Ovary (tissue), 9 donors: ENCODE results near the gene IL10. TPM values are rescaled to one million over a fixed set of nuclear protein-coding genes. Genes with fewer than 3 reads are reported as not detected.

Experiments used
- DNase-seq, 5 donors: peaks; one replicate each; pipeline ENCODE4 v3.0.0-alpha.2; 2019 to 2020
- H3K27ac ChIP-seq, 2 donors: fragments of 200-600 bp; one replicate each; pipeline versions ENCODE4 v1.5.1 to v1.8.0; 2019 to 2022
- H3K27me3 ChIP-seq: fragments of 200-600 bp; one replicate; pipeline ENCODE4 v1.8.0; 2022
- H3K36me3 ChIP-seq: fragments of 200-600 bp; sonication (generic); one replicate; pipeline ENCODE4 v1.5.1; 2019
- H3K4me1 ChIP-seq: one replicate; pipeline ENCODE4 v1.8.1; 2013; ENCODE audit warnings: mild to moderate bottlenecking, moderate library complexity; ENCODE audit not compliant: insufficient read depth
- H3K4me3 ChIP-seq: fragments of 200-600 bp; sonication (generic); one replicate; pipeline ENCODE4 v1.5.1; 2017
- H3K9me3 ChIP-seq, 2 donors: fragments of 200-600 bp in 1 of 2; sonication (generic) in 1 of 2; one replicate each; pipeline versions ENCODE4 v1.5.1 to v1.8.1; 2013 to 2019; ENCODE audit warnings: mild to moderate bottlenecking in 1 of 2, moderate library complexity in 1 of 2
- EP300 ChIP-seq: sonication (generic); formaldehyde crosslinking; IDR thresholded peaks from one replicate; pipeline ENCODE4 v1.6.1; 2017; ENCODE audit warnings: antibody characterized with exemption
- POLR2A ChIP-seq: fragments of 450-650 bp; IDR thresholded peaks from one replicate; pipeline ENCODE4 v1.6.1; 2017; ENCODE audit warnings: antibody characterized with exemption, mild to moderate bottlenecking, moderate library complexity
- WGBS, 3 donors: extraction: QIAGEN DNeasy Blood & Tissue Kit in 1 of 3; methylation state at CpG; one replicate each; pipeline versions ENCODE4 v1.1.5 to v1.1.7; 2013 to 2017; 5-methylcytosine and 5-hydroxymethylcytosine counted together
- intact Hi-C, 4 donors: fragments of 100-400 bp; cut with DNase I; formaldehyde crosslinking; loops; one replicate each; pipeline versions ENCODE4 v1.11.0 to v1.15.1; 2022 to 2023
- polyA plus RNA-seq, 2 donors: library from polyadenylated mRNA; stranded (reverse); fragments of 200-250 nt in 1 of 2; fragments of 350-450 nt in 1 of 2; fragmentation: Illumina TruSeq in 1 of 2; extraction: RNeasy Lipid Tissue Mini Kit (QIAGEN cat#74804) in 1 of 2; gene quantifications; one replicate each; pipeline ENCODE4 v1.2.3, GENCODE V29; 2013 to 2014
- total RNA-seq, 7 donors: library from RNA; depleted of rRNA in 2 of 7; stranded (reverse); fragments of >200 nt in 2 of 7; fragmentation: NEBNext Ultra II Directional in 3 of 7; extraction: Animal tissue kit (Norgen Biotek cat#: 25700) in 3 of 7; gene quantifications; one replicate each; pipeline versions ENCODE4 v1.1.0 to v1.2.4, GENCODE V29; 2016 to 2023
- TF ChIP-seq, protein P1 (sequence below), 3 donors: fragments of 450-650 bp in 2 of 3; fragments of 200-600 bp in 1 of 3; IDR thresholded peaks; one replicate each; pipeline versions ENCODE4 v1.5.1 to v1.8.0; 2016 to 2022; ENCODE audit warnings: antibody characterized with exemption in 3 of 3, mild to moderate bottlenecking in 1 of 3
- donor health status: DM: no; HTN: no; CAD: no; lungs with moderate emphysema.
- donor health status: DM: no; HTN: no; CAD: no.
- donor health status: Bipolar disorder and iron deficiency.
- donor health status: DM: yes; HTN: yes; CAD: no.
- donor health status: DM: no; HTN: no; CAD: no.
- donor health status: DM: yes; HTN: yes; CAD: no.

Gene IL10
- total and polyA plus RNA-seq, 9 donors: 0.25 to 4.0 (median 1.4) TPM; not detected in 1

DNA sequence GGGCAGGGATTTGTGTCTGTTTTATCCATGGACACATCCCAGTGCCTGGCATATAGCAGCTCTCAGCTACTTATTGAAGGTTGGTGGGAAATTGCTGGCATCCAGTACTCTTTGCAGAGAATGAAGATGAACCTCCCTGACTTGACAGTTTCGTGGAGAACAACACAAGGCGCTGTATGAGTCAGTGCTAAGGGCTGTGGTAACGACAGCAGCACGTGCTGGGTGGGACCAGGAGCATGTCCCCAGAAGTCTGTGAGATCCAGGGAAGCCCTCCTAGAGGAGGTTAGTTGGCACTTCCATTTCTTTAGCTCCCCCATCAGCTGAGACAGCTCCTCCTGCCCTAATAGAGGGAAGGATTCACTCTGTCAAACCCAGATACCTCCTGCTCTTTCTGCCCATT is 27.6 kb downstream of the IL10 start:
- Histone ChIP-seq H3K36me3 (no peaks in the 10 kb centered on the region), H3K9me3 (no peaks in the 10 kb centered on the region), H3K4me3 (no peak overlapping the region), H3K27ac (no peak overlapping the region), H3K27me3 (no peaks in the 10 kb centered on the region), H3K4me1 (no peaks in the 10 kb centered on the region)
- no peak for DNase-seq
- TF ChIP-seq, protein P1, sequence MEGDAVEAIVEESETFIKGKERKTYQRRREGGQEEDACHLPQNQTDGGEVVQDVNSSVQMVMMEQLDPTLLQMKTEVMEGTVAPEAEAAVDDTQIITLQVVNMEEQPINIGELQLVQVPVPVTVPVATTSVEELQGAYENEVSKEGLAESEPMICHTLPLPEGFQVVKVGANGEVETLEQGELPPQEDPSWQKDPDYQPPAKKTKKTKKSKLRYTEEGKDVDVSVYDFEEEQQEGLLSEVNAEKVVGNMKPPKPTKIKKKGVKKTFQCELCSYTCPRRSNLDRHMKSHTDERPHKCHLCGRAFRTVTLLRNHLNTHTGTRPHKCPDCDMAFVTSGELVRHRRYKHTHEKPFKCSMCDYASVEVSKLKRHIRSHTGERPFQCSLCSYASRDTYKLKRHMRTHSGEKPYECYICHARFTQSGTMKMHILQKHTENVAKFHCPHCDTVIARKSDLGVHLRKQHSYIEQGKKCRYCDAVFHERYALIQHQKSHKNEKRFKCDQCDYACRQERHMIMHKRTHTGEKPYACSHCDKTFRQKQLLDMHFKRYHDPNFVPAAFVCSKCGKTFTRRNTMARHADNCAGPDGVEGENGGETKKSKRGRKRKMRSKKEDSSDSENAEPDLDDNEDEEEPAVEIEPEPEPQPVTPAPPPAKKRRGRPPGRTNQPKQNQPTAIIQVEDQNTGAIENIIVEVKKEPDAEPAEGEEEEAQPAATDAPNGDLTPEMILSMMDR (IDR thresholded peaks at IDR 0.05): no peak
- TF ChIP-seq POLR2A (no peak), EP300 (no peak)
- WGBS, 3 donors: 71 to 79% (median 75%) methylated on average over 4 of the region's 4 CpGs
- intact Hi-C loops: no loop called here

DNA sequence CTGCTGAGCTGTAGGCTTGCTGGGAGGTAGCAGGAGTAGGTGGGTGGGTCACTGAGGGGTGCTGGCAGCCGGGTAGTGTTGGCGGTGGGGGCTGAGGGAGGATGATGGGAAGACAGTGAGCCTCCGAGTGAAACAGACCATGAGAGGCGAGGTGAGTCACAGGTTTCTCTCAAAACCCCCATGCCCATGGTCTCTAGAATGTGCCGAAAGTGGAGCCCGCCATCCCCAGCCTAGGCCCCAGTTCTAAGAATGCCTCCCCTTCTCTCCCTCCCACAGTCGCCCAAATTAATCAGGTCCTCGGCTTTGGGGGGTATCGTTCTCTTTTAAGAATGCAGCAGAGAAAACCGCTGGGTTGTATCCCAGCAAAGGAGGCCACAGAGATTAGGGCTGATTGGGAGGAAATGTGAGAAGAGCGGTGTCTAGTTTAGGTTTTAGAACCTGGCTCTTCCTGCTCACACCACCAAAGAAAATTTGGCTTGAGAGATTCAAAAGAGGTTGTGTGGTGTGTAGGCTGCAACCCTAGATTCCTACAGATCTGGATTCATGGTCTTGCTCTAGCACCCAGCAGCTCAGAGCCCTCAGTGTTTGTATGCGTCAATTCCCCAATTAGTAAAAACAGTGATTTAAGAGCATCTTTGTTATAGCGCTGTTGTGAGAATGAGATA is 29.4 kb downstream of the IL10 start:
- H3K4me3 ChIP-seq: no peak overlapping the region
- no peaks in the 10 kb centered on the region for H3K27me3 ChIP-seq
- H3K27ac ChIP-seq: no peak overlapping the region
- H3K9me3 ChIP-seq: no peaks in the 10 kb centered on the region
- intact Hi-C loops: no loop called here
- TF ChIP-seq, protein P1 (IDR thresholded peaks at IDR 0.05): no peak
- WGBS, 3 donors: 53 to 58% (median 58%) methylated on average over 13 of the region's 13 CpGs
- no peak for DNase-seq
- H3K36me3 ChIP-seq: no peaks in the 10 kb centered on the region
- no peaks in the 10 kb centered on the region for H3K4me1 ChIP-seq

DNA sequence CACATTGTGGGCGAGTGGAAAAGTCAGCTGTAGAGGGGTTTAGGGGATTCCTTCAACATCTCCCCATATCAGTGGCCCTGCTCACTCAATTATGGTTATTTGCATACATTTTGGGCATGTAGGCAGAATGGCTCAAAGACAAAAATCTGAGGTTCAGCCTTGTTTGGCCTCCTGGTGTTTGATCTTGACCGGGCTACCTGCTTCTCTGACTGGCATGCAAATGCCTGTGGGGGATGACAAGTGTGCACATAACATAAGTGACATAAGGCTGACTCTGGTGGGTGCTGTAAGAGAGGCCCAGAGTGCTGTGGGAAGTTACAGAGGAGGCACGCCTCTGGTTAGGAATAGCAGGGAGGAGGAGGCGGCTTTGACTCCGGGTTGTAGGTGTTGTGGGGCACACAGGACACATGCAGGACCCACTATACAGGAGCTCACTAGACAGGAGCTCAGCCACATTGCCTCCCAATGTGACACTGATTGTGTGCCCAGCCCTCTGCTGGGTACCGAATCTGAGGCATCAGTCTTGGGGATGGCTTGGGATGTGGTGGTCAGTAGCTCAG is 31.1 kb downstream of the IL10 start:
- WGBS, 3 donors: 88 to 92% (median 90%) methylated on average over 6 of the region's 6 CpGs
- DNase-seq: no peak
- intact Hi-C loops: no loop called here
- no peak overlapping the region for H3K27ac ChIP-seq
- no peaks in the 10 kb centered on the region for H3K9me3 ChIP-seq
- TF ChIP-seq EP300: no peak
- TF ChIP-seq POLR2A: no peak
- TF ChIP-seq, protein P1 (IDR thresholded peaks at IDR 0.05): no peak
- H3K36me3 ChIP-seq: no peaks in the 10 kb centered on the region
- no peaks in the 10 kb centered on the region for H3K4me1 ChIP-seq
- no peak overlapping the region for H3K4me3 ChIP-seq
- no peaks in the 10 kb centered on the region for H3K27me3 ChIP-seq

DNA sequence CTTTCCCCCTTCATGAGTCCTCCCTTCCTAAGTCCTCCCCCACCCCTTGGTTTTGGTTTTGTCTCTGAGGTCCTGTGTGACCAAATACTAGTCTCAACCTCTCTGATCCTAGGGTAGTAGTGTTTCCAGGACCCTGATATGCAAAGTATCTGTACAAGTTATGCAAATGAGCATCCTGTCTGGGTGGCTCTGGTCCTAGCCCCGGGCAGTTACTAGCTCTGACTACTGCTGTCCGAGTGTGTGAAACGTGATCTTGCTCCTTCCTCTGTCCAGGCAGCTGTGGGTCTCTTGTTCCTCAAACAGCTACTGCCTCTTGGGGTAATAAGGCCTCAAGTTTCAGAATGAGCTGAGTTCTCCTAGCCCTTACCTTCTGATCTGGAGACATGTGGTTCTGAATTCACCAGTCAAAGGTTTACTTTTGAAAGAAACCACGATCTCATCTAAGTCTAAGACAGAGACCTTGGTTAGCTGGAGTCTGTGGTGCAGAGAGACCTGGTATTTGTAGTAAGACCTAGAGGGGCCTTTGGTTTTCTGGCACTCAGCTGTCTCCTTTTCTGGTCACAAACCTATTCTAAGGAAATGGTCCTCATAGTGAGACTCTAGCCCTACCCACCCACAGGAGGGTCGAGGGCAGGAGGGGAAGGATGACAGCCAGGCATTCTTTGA is 32.8 kb downstream of the IL10 start:
- Histone ChIP-seq H3K4me3 (no peak overlapping the region), H3K36me3 (no peaks in the 10 kb centered on the region), H3K27me3 (no peaks in the 10 kb centered on the region), H3K4me1 (no peaks in the 10 kb centered on the region), H3K9me3 (no peaks in the 10 kb centered on the region), H3K27ac (no peak overlapping the region)
- no peak for DNase-seq
- WGBS, 3 donors: 46 to 51% (median 50%) methylated on average over 5 of the region's 5 CpGs
- intact Hi-C loops: loop anchor here in 1 of 4 donors (10.0 kb wide), 1 partner anchor 175 kb away; no protein-coding TSS in a partner anchor
- TF ChIP-seq, protein P1 (IDR thresholded peaks at IDR 0.05): no peak
- TF ChIP-seq POLR2A (no peak), EP300 (no peak)
